ENCODE results near the gene AADAT. TPM values are rescaled to one million over a fixed set of nuclear protein-coding genes. Genes with fewer than 3 reads are reported as not detected.
A peak's percentile ranks its signal among the peaks of the same experiment; 100 is the strongest.

AADAT gene
- not detected for total RNA-seq
- 0.20 TPM for total RNA-seq (2013)

- intact Hi-C loops (cut with micrococcal nuclease), result no loop called here
- Histone ChIP-seq H3K27me3 (ENCODE audit: control insufficient read depth, insufficient read depth, low read length) (peaks cover 14% of the 10 kb centered on the region), H3K4me3 (ENCODE audit: low read length) (peak within 1 kb of the TSS; percentile 16), H3K36me3 (ENCODE audit: control insufficient read depth, insufficient read depth, low read length) (no peaks in the 10 kb centered on the region), H3K4me1 (ENCODE audit: control insufficient read depth, insufficient read depth, low read length) (peaks cover 23% of the 10 kb centered on the region), H3K9me3 (ENCODE audit: control insufficient read depth, insufficient read depth, low read length) (no peaks in the 10 kb centered on the region), H3K27ac (ENCODE audit: low read length) (no peak within 1 kb of the TSS)
- H3K27ac Mint-ChIP-seq, result no peak within 1 kb of the TSS
- no peak for DNase-seq
- 2% methylated on average over 80 of the region's 80 CpGs for WGBS (ENCODE audit: insufficient coverage)
- no peaks in the 10 kb centered on the region for H3K36me3 Mint-ChIP-seq
- H3K9me3 Mint-ChIP-seq, result no peaks in the 10 kb centered on the region
- no peak for TF ChIP-seq CTCF (IDR thresholded peaks at IDR 0.05)
- peak within 1 kb of the TSS; percentile 67 for H3K4me3 Mint-ChIP-seq
- peaks cover 4 to 5% of the 10 kb centered on the region in 2 donors for H3K4me1 Mint-ChIP-seq
- peaks cover 26 to 32% of the 10 kb centered on the region in 2 donors for H3K27me3 Mint-ChIP-seq (ENCODE audit: low read depth in 2 of 2)
- peak in 2 of 3 donors; percentile 21 to 57 for ATAC-seq
Measured at GRCh38 chr4:170089668-170090351, at the start of gene AADAT. AADAT (minus strand) TSS chr4:170089956; CDS start chr4:170089690, 266 bp downstream.

- H3K27me3 ChIP-seq (ENCODE audit: control insufficient read depth, insufficient read depth, low read length), result no peaks in the 10 kb centered on the region
- no peaks in the 10 kb centered on the region for H3K9me3 ChIP-seq (ENCODE audit: control insufficient read depth, insufficient read depth, low read length)
- H3K4me1 ChIP-seq (ENCODE audit: control insufficient read depth, insufficient read depth, low read length), result peaks cover 4% of the 10 kb centered on the region
- H3K27ac Mint-ChIP-seq, result no peak overlapping the region
- DNase-seq, result peak; percentile 43 to 79
- H3K4me3 Mint-ChIP-seq, result no peak overlapping the region
- H3K4me1 Mint-ChIP-seq, result peaks cover 0 to 6% of the 10 kb centered on the region in 2 donors
- H3K27ac ChIP-seq (ENCODE audit: low read length), result no peak overlapping the region
- intact Hi-C loops (cut with micrococcal nuclease), result no loop called here
- H3K27me3 Mint-ChIP-seq (ENCODE audit: low read depth in 2 of 2), result no peaks in the 10 kb centered on the region
- no peaks in the 10 kb centered on the region for H3K36me3 Mint-ChIP-seq
- H3K36me3 ChIP-seq (ENCODE audit: control insufficient read depth, insufficient read depth, low read length), result no peaks in the 10 kb centered on the region
- TF ChIP-seq CTCF (IDR thresholded peaks at IDR 0.05), result peak; percentile 73
- no peak overlapping the region for H3K4me3 ChIP-seq (ENCODE audit: low read length)
- WGBS (ENCODE audit: insufficient coverage), result 5% methylated on average over 14 of the region's 15 CpGs
- no peaks in the 10 kb centered on the region for H3K9me3 Mint-ChIP-seq
- ATAC-seq, result peak; percentile 69 to 81 (median 70)
Measured at GRCh38 chr4:170138580-170139194, 48.9 kb upstream of the AADAT start.

- 77% methylated on average over 3 of the region's 3 CpGs for WGBS (ENCODE audit: insufficient coverage)
- ATAC-seq, result no peak
- intact Hi-C loops (cut with micrococcal nuclease), result no loop called here
Measured at GRCh38 chr4:170137927-170138326, 48.2 kb upstream of the AADAT start.

More at GRCh38 chr4:170137927-170138326, 48.2 kb upstream of the AADAT start:
- Histone ChIP-seq H3K27me3 (ENCODE audit: control insufficient read depth, insufficient read depth, low read length) (no peaks in the 10 kb centered on the region), H3K4me1 (ENCODE audit: control insufficient read depth, insufficient read depth, low read length) (peaks cover 4% of the 10 kb centered on the region), H3K9me3 (ENCODE audit: control insufficient read depth, insufficient read depth, low read length) (peaks cover 4% of the 10 kb centered on the region), H3K36me3 (ENCODE audit: control insufficient read depth, insufficient read depth, low read length) (no peaks in the 10 kb centered on the region), H3K4me3 (ENCODE audit: low read length) (no peak overlapping the region), H3K27ac (ENCODE audit: low read length) (no peak overlapping the region)
- no peak for TF ChIP-seq CTCF (IDR thresholded peaks at IDR 0.05)
- Mint-ChIP-seq H3K4me1 (peaks cover 0 to 6% of the 10 kb centered on the region in 2 donors), H3K27ac (no peak overlapping the region), H3K36me3 (no peaks in the 10 kb centered on the region), H3K9me3 (peaks cover 0 to 4% of the 10 kb centered on the region in 2 donors), H3K27me3 (ENCODE audit: low read depth in 2 of 2) (no peaks in the 10 kb centered on the region), H3K4me3 (no peak overlapping the region)
- no peak for DNase-seq
